HG03108 (cell line): ENCODE results near the gene TFF1.
A peak's percentile ranks its signal among the peaks of the same experiment; 100 is the strongest.
"Not testable (repeated sequence)": the region's sequence is repeated elsewhere in the genome, so short reads cannot be mapped to it uniquely, and the experiment has no call there.

Source experiments
- ATAC-seq: cut with Tn5 transposase; IDR thresholded peaks from one replicate; pipeline ENCODE4 v1.9.1; 2021; ENCODE audit warnings: moderate library complexity; ENCODE audit not compliant: unreplicated experiment

The TFF1 gene

GRCh38 chr21:42366292-42367010 lies at the start of gene TFF1:
TFF1 (minus strand) TSS chr21:42366535; CDS start chr21:42366495, 40 bp downstream.
- ATAC-seq, result no peak

GRCh38 chr21:42414928-42415769 lies 48.8 kb upstream of the TFF1 start:
- ATAC-seq, result peak; percentile 65

- no peak for ATAC-seq
Observed at GRCh38 chr21:42414553-42414927, 48.2 kb upstream of the TFF1 start.

- no peak for ATAC-seq
Observed at GRCh38 chr21:42414066-42414465, 47.7 kb upstream of the TFF1 start.

- no peak for ATAC-seq
Observed at GRCh38 chr21:42413500-42413899, 47.2 kb upstream of the TFF1 start.

- no peak for ATAC-seq
Observed at GRCh38 chr21:42413093-42413492, 46.8 kb upstream of the TFF1 start.

- no peak for ATAC-seq
Observed at GRCh38 chr21:42412636-42412933, 46.2 kb upstream of the TFF1 start.

- no peak for ATAC-seq
Observed at GRCh38 chr21:42411891-42412635, 45.7 kb upstream of the TFF1 start.

- no peak for ATAC-seq
Observed at GRCh38 chr21:42411197-42411869, 45.0 kb upstream of the TFF1 start.

- no peak for ATAC-seq
Observed at GRCh38 chr21:42409366-42409765, 43.0 kb upstream of the TFF1 start.

- ATAC-seq, result not testable (repeated sequence)
Observed at GRCh38 chr21:42408718-42409117, 42.4 kb upstream of the TFF1 start.

GRCh38 chr21:42407476-42407875 lies 41.1 kb upstream of the TFF1 start:
- no peak for ATAC-seq

GRCh38 chr21:42406866-42407265 lies 40.5 kb upstream of the TFF1 start:
- no peak for ATAC-seq

GRCh38 chr21:42406201-42406621 lies 39.9 kb upstream of the TFF1 start:
- ATAC-seq, result no peak

GRCh38 chr21:42405064-42406013 lies 39.0 kb upstream of the TFF1 start:
- ATAC-seq, result no peak

- no peak for ATAC-seq
Observed at GRCh38 chr21:42404539-42404938, 38.2 kb upstream of the TFF1 start.

- ATAC-seq, result no peak
Observed at GRCh38 chr21:42403611-42404231, 37.4 kb upstream of the TFF1 start, which contains the start of gene UBASH3A. UBASH3A (plus strand) TSS chr21:42403902; CDS start chr21:42403946, 44 bp downstream.

- no peak for ATAC-seq
Observed at GRCh38 chr21:42401820-42402251, 35.5 kb upstream of the TFF1 start.

- no peak for ATAC-seq
Observed at GRCh38 chr21:42401154-42401553, 34.8 kb upstream of the TFF1 start.
